Measurements from ENCODE around the gene RIPPLY2. TPM values are rescaled to one million over a fixed set of nuclear protein-coding genes. Genes with fewer than 3 reads are reported as not detected.
"Not testable (repeated sequence)": the region's sequence is repeated elsewhere in the genome, so short reads cannot be mapped to it uniquely, and the experiment has no call there.

Gene RIPPLY2
- polyA plus RNA-seq = not detected

- H3K27ac Mint-ChIP-seq = no peak within 1 kb of the TSS
Observed at GRCh38 chr6:83853178-83854000, at the start of gene RIPPLY2. Gene RIPPLY2 (plus strand): TSS chr6:83853360. CDS start chr6:83853417, 57 bp downstream.

GRCh38 chr6:83803492-83803891 is 49.7 kb upstream of the RIPPLY2 start:
- not testable (repeated sequence) for H3K36me3 Mint-ChIP-seq, H3K27ac Mint-ChIP-seq, H3K4me3 Mint-ChIP-seq, H3K9me3 Mint-ChIP-seq, H3K4me1 Mint-ChIP-seq, H3K27me3 Mint-ChIP-seq

More at GRCh38 chr6:83853178-83854000, at the start of gene RIPPLY2:
- Mint-ChIP-seq H3K27me3 (peaks cover 46% of the 10 kb centered on the region), H3K36me3 (no peaks in the 10 kb centered on the region), H3K4me3 (peak within 1 kb of the TSS; percentile 31 to 89 (median 78)), H3K9me3 (peaks cover 0 to 6% (median 3%) of the 10 kb centered on the region in 3 donors), H3K4me1 (peaks cover 3 to 7% (median 5%) of the 10 kb centered on the region in 3 donors)

GRCh38 chr6:83804886-83805285 is 48.3 kb upstream of the RIPPLY2 start:
- no peak overlapping the region for H3K4me3 Mint-ChIP-seq
- peaks cover 1% of the 10 kb centered on the region for H3K27me3 Mint-ChIP-seq
- H3K4me1 Mint-ChIP-seq = no peaks in the 10 kb centered on the region
- peaks cover 0 to 9% (median 3%) of the 10 kb centered on the region in 3 donors for H3K9me3 Mint-ChIP-seq
- H3K27ac Mint-ChIP-seq = no peak overlapping the region
- H3K36me3 Mint-ChIP-seq = no peaks in the 10 kb centered on the region

- Mint-ChIP-seq H3K36me3 (no peaks in the 10 kb centered on the region), H3K4me3 (no peak overlapping the region), H3K27me3 (peaks cover 1% of the 10 kb centered on the region), H3K27ac (no peak overlapping the region), H3K9me3 (peaks cover 0 to 9% (median 3%) of the 10 kb centered on the region in 3 donors), H3K4me1 (no peaks in the 10 kb centered on the region)
Observed at GRCh38 chr6:83808005-83808404, 45.2 kb upstream of the RIPPLY2 start.

- no peak overlapping the region for H3K27ac Mint-ChIP-seq
- no peak overlapping the region for H3K4me3 Mint-ChIP-seq
- H3K9me3 Mint-ChIP-seq = peaks cover 0 to 6% (median 2%) of the 10 kb centered on the region in 3 donors
- no peaks in the 10 kb centered on the region for H3K4me1 Mint-ChIP-seq
- H3K27me3 Mint-ChIP-seq = peaks cover 1% of the 10 kb centered on the region
- H3K36me3 Mint-ChIP-seq = no peaks in the 10 kb centered on the region
Observed at GRCh38 chr6:83808926-83809325, 44.2 kb upstream of the RIPPLY2 start.

GRCh38 chr6:83812595-83812994 is 40.6 kb upstream of the RIPPLY2 start:
- Mint-ChIP-seq H3K9me3 (peaks cover 0 to 2% (median 0%) of the 10 kb centered on the region in 3 donors), H3K4me1 (no peaks in the 10 kb centered on the region), H3K4me3 (no peak overlapping the region)

GRCh38 chr6:83815631-83816272 is 37.4 kb upstream of the RIPPLY2 start:
- no peak overlapping the region for H3K27ac Mint-ChIP-seq
- H3K4me1 Mint-ChIP-seq = no peaks in the 10 kb centered on the region
- peaks cover 3% of the 10 kb centered on the region for H3K27me3 Mint-ChIP-seq
- H3K36me3 Mint-ChIP-seq = no peaks in the 10 kb centered on the region
- H3K9me3 Mint-ChIP-seq = no peaks in the 10 kb centered on the region
- no peak overlapping the region for H3K4me3 Mint-ChIP-seq

More at GRCh38 chr6:83812595-83812994, 40.6 kb upstream of the RIPPLY2 start:
- no peak overlapping the region for H3K27ac Mint-ChIP-seq
- H3K27me3 Mint-ChIP-seq = peaks cover 4% of the 10 kb centered on the region
- H3K36me3 Mint-ChIP-seq = no peaks in the 10 kb centered on the region

- H3K27ac Mint-ChIP-seq = no peak overlapping the region
- H3K4me3 Mint-ChIP-seq = no peak overlapping the region
- no peaks in the 10 kb centered on the region for H3K4me1 Mint-ChIP-seq
- H3K36me3 Mint-ChIP-seq = no peaks in the 10 kb centered on the region
- peaks cover 2% of the 10 kb centered on the region for H3K27me3 Mint-ChIP-seq
- H3K9me3 Mint-ChIP-seq = no peaks in the 10 kb centered on the region
Observed at GRCh38 chr6:83822629-83823169, 30.5 kb upstream of the RIPPLY2 start.

GRCh38 chr6:83824388-83824801 is 28.8 kb upstream of the RIPPLY2 start:
- H3K4me3 Mint-ChIP-seq = no peak overlapping the region
- H3K9me3 Mint-ChIP-seq = no peaks in the 10 kb centered on the region
- no peaks in the 10 kb centered on the region for H3K36me3 Mint-ChIP-seq
- H3K4me1 Mint-ChIP-seq = no peaks in the 10 kb centered on the region
- no peak overlapping the region for H3K27ac Mint-ChIP-seq
- H3K27me3 Mint-ChIP-seq = peaks cover 2% of the 10 kb centered on the region

- no peak overlapping the region for H3K27ac Mint-ChIP-seq
- no peak overlapping the region for H3K4me3 Mint-ChIP-seq
- no peaks in the 10 kb centered on the region for H3K4me1 Mint-ChIP-seq
- no peaks in the 10 kb centered on the region for H3K9me3 Mint-ChIP-seq
- peaks cover 2% of the 10 kb centered on the region for H3K27me3 Mint-ChIP-seq
- H3K36me3 Mint-ChIP-seq = no peaks in the 10 kb centered on the region
Observed at GRCh38 chr6:83824831-83825230, 28.3 kb upstream of the RIPPLY2 start.

- Mint-ChIP-seq H3K4me1 (no peaks in the 10 kb centered on the region), H3K36me3 (no peaks in the 10 kb centered on the region), H3K27ac (no peak overlapping the region), H3K4me3 (no peak overlapping the region), H3K9me3 (peaks cover 0 to 3% (median 0%) of the 10 kb centered on the region in 3 donors), H3K27me3 (no peaks in the 10 kb centered on the region)
Observed at GRCh38 chr6:83827050-83827449, 26.1 kb upstream of the RIPPLY2 start.

- Mint-ChIP-seq H3K4me1 (no peaks in the 10 kb centered on the region), H3K4me3 (no peak overlapping the region), H3K36me3 (peaks cover 2% of the 10 kb centered on the region), H3K27ac (no peak overlapping the region), H3K9me3 (peaks cover 3 to 25% (median 12%) of the 10 kb centered on the region in 3 donors), H3K27me3 (peaks cover 14% of the 10 kb centered on the region)
Observed at GRCh38 chr6:83838727-83839126, 14.4 kb upstream of the RIPPLY2 start.

- Mint-ChIP-seq H3K27ac (no peak overlapping the region), H3K36me3 (peaks cover 2% of the 10 kb centered on the region), H3K27me3 (peaks cover 4% of the 10 kb centered on the region), H3K4me1 (peaks cover 0 to 3% (median 0%) of the 10 kb centered on the region in 3 donors), H3K4me3 (no peak overlapping the region), H3K9me3 (peaks cover 4 to 13% (median 4%) of the 10 kb centered on the region in 3 donors)
Observed at GRCh38 chr6:83844170-83844569, 9.0 kb upstream of the RIPPLY2 start.

- Mint-ChIP-seq H3K4me3 (no peak overlapping the region), H3K27ac (no peak overlapping the region), H3K36me3 (no peaks in the 10 kb centered on the region), H3K27me3 (peaks cover 14% of the 10 kb centered on the region), H3K9me3 (peaks cover 0 to 4% (median 3%) of the 10 kb centered on the region in 3 donors), H3K4me1 (peaks cover 0 to 3% (median 0%) of the 10 kb centered on the region in 3 donors)
Observed at GRCh38 chr6:83846291-83846690, 6.9 kb upstream of the RIPPLY2 start.

- Mint-ChIP-seq H3K36me3 (no peaks in the 10 kb centered on the region), H3K4me1 (peaks cover 0 to 3% (median 0%) of the 10 kb centered on the region in 3 donors), H3K27me3 (peaks cover 16% of the 10 kb centered on the region), H3K4me3 (no peak overlapping the region), H3K27ac (no peak overlapping the region), H3K9me3 (peaks cover 0 to 2% (median 2%) of the 10 kb centered on the region in 3 donors)
Observed at GRCh38 chr6:83847179-83847578, 6.0 kb upstream of the RIPPLY2 start.

Data from IgD-negative memory B cell (primary cell).